ENCODE measurements around the gene NFE2L2.
"Not testable (repeated sequence)": the region's sequence is repeated elsewhere in the genome, so short reads cannot be mapped to it uniquely, and the experiment has no call there.

Gene NFE2L2
- long read RNA-seq, donor 1, transcript NFE2L2-202 (5 exons, 2,651 nt): minor isoform, 12 of 48 reads
- long read RNA-seq, donor 1, transcript NFE2L2-210 (2 exons, 521 nt): minor isoform, 7 of 48 reads
- long read RNA-seq, donor 1, transcript NFE2L2-201 (5 exons, 2,853 nt): major isoform, 20 of 48 reads
- long read RNA-seq, donor 1, partial matches to known transcripts: 6 of 48 reads
- long read RNA-seq, donor 1, other reads (novel, unspliced or antisense): 0 of 48 reads
- long read RNA-seq, donor 2, transcript NFE2L2-202 (5 exons, 2,651 nt): minor isoform, 11 of 48 reads
- long read RNA-seq, donor 2, transcript NFE2L2-201 (5 exons, 2,853 nt): major isoform, 18 of 48 reads
- long read RNA-seq, donor 2, transcript NFE2L2-210 (2 exons, 521 nt): minor isoform, 8 of 48 reads
- long read RNA-seq, donor 2, partial matches to known transcripts: 6 of 48 reads
- long read RNA-seq, donor 2, other reads (novel, unspliced or antisense): 0 of 48 reads
- long read RNA-seq, donor 3, transcript NFE2L2-202 (5 exons, 2,651 nt): minor isoform, 6 of 28 reads
- long read RNA-seq, donor 3, transcript NFE2L2-201 (5 exons, 2,853 nt): major isoform, 11 of 28 reads
- long read RNA-seq, donor 3, transcript NFE2L2-210 (2 exons, 521 nt): minor isoform, 8 of 28 reads
- long read RNA-seq, donor 3, partial matches to known transcripts: 0 of 28 reads
- long read RNA-seq, donor 3, other reads (novel, unspliced or antisense): 0 of 28 reads
- long read RNA-seq, donor 4, transcript NFE2L2-201 (5 exons, 2,853 nt): major isoform, 21 of 47 reads
- long read RNA-seq, donor 4, transcript NFE2L2-210 (2 exons, 521 nt): minor isoform, 6 of 47 reads
- long read RNA-seq, donor 4, transcript NFE2L2-202 (5 exons, 2,651 nt): minor isoform, 7 of 47 reads
- long read RNA-seq, donor 4, partial matches to known transcripts: 11 of 47 reads
- long read RNA-seq, donor 4, other reads (novel, unspliced or antisense): 0 of 47 reads
- long read RNA-seq, donor 5, transcript NFE2L2-202 (5 exons, 2,651 nt): minor isoform, 5 of 33 reads
- long read RNA-seq, donor 5, transcript NFE2L2-201 (5 exons, 2,853 nt): major isoform, 25 of 33 reads
- long read RNA-seq, donor 5, partial matches to known transcripts: 0 of 33 reads
- long read RNA-seq, donor 5, other reads (novel, unspliced or antisense): 0 of 33 reads
- long read RNA-seq, donor 6, transcript NFE2L2-202 (5 exons, 2,651 nt): minor isoform, 11 of 51 reads
- long read RNA-seq, donor 6, transcript NFE2L2-210 (2 exons, 521 nt): minor isoform, 11 of 51 reads
- long read RNA-seq, donor 6, transcript NFE2L2-201 (5 exons, 2,853 nt): major isoform, 14 of 51 reads
- long read RNA-seq, donor 6, partial matches to known transcripts: 12 of 51 reads
- long read RNA-seq, donor 6, other reads (novel, unspliced or antisense): 0 of 51 reads
- long read RNA-seq, donor 7, transcript NFE2L2-202 (5 exons, 2,651 nt): minor isoform, 9 of 54 reads
- long read RNA-seq, donor 7, transcript NFE2L2-210 (2 exons, 521 nt): minor isoform, 13 of 54 reads
- long read RNA-seq, donor 7, transcript NFE2L2-201 (5 exons, 2,853 nt): major isoform, 23 of 54 reads
- long read RNA-seq, donor 7, partial matches to known transcripts: 5 of 54 reads
- long read RNA-seq, donor 7, other reads (novel, unspliced or antisense): 0 of 54 reads
- long read RNA-seq, donor 8, transcript NFE2L2-210 (2 exons, 521 nt): minor isoform, 10 of 39 reads
- long read RNA-seq, donor 8, transcript NFE2L2-201 (5 exons, 2,853 nt): major isoform, 21 of 39 reads
- long read RNA-seq, donor 8, transcript NFE2L2-202 (5 exons, 2,651 nt): minor isoform, 8 of 39 reads
- long read RNA-seq, donor 8, partial matches to known transcripts: 0 of 39 reads
- long read RNA-seq, donor 8, other reads (novel, unspliced or antisense): 0 of 39 reads

DNA sequence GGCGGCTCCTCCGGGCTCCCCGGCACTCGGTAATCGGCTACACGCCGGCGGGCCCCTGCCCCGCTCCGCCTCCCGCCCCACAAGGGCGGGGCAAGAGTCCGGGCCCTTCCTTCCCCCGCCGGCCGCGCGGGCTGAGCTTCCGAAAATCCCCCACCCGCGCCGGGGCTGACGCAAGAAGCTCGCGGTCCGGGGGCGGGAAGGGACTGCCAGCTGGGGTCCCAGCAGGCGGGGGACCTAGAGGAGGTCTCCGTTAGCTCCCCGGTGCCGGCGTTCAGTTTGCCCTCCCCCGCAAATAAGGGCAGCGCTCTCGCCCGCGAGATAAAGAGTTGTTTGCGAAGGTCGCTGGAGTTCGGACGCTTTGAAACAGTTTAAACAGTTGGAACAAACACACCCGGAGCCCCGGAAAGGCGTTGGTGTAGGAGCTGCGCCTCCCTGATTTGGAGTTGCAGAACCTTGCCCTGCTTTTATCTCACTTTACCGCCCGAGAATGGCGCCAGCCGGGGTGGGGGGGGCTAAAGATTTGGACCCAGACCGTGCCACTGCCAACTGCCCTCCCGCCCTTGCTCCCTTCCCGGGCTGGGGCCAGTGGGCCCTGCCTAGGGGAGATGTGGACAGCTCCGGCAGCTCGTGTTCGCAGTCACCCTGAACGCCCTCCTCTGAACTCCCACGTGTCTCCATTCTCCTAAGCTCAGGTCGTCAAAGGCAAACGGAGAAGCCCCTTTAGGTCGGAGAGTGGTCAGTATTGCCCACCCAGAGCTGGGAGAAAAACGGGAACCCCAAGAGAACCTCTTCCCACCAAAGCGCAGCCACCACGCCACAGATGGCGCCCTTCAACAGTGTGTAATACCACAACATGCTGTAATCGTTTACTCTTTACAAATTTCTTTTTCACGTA is at the start of gene NFE2L2:
Gene NFE2L2, minus strand, starts transcription at position 35 of the 895 bp plus-strand sequence. CDS start 151 bp downstream, outside the sequence.
- peak; percentile 94 for DNase-seq

DNA sequence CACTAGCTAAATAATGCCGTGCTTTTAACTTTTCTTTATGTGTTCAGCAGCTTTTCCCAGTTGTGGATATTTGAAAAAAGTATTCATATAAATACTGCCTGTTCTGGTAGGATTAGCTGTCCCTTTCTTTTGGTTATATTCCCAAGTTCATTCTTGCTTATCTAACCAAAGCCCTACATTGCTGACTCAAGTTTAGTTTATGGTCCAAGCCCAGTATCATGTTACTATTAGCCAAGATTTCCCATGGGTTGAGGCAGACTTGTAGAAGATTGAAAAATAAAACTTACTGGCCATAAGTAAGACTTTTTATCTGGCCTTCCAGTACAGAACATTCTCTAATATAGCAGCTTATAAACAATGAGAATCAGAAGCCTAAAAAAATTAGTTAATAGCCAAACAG is 49.7 kb upstream of the NFE2L2 start:
- no peak for DNase-seq

DNA sequence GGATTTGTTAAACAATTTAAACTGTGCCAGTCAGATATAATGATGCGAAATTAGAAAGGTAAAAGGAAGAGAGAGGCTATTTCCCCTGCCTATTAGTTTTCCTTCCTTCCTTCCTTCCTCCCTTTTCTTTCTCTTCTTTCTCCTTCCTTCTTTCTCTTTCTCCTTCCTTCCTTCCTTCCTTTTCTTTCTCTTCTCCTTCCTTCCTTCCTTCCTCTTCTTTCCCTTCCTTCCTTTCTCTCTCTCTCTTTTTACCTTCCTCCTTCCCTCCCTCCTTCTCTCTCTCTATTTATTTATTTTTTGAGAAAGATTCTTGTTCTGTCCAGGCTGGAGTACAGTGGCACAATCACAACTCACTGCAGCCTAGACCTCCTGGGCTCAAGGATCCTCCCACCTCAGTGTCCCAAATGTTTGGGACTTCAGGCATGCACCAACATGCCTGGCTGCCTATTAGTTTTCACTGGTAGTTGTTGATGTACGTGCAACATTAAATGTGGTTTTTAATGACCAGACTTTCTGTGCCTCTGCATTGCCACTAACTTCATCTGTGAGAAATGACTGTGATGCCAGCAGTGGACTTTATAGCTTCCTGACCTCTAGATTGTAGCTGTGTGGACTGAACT is 48.7 kb upstream of the NFE2L2 start:
- DNase-seq: no peak

DNA sequence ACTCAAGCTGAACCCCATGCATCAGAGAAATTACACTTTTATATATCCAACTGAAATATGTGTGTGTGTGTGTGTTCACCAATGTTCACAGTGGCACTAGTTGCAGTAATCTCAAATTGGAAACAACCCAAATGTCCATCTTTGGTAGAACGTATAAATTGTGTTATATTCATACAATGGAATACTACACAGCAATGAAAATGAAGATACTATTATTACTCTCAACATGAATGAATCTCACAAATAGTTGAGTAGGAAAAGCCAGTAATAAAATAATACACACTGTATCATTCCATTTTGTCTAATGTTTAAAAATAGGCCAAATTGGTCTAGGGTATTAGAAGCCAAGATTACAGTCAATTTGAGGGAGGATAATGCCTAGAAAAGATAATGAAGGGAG is 48.0 kb upstream of the NFE2L2 start:
- DNase-seq: no peak

DNA sequence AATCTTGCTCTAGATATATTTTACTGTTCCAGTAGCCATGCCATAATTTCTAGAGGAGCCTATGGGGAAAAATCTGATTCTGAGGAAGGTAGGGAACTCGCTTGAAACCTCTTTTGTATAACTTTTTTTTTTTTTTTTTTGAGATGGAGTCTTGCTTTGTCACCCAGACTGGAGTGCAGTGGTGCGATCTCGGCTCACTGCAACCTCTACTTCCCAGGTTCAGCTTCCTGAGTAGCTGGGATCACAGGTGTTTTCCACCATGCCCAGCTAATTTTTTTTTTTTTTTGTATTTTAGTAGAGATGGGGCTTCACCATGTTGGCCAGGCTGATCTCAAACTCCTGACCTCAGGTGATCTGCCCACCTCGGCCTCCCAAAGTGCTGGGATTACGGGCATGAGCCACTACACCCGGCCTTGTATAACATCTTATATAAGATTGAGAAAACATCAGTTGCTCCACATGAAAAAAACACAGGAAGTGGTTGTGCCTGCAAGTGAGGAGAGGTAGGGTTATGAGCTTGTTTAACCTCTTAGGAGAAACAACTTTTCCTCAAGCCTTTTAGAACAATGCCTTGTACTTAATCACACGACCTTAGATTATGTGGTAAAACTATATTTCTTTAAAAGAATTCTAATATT is 45.3 kb upstream of the NFE2L2 start:
- DNase-seq: not testable (repeated sequence)

DNA sequence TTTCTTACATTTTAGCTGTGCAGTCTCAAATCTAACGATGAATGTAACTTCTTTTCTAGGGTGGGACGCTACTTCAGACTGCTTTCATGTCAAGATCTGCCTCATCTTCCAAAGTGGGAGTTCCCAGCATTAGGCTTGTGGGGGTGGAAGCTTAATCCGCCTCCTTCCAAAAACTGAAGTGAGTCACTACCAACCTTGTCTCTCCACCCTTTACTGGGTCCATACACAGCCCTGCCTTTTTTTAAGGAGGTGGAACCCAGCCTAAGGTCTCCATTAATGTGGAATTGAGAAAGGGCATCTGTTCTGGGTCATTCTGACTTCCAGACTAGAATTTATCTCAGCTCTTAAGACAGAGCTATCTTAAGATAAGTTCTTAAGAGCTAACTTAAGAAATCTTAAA is 42.0 kb upstream of the NFE2L2 start:
- DNase-seq: no peak

DNA sequence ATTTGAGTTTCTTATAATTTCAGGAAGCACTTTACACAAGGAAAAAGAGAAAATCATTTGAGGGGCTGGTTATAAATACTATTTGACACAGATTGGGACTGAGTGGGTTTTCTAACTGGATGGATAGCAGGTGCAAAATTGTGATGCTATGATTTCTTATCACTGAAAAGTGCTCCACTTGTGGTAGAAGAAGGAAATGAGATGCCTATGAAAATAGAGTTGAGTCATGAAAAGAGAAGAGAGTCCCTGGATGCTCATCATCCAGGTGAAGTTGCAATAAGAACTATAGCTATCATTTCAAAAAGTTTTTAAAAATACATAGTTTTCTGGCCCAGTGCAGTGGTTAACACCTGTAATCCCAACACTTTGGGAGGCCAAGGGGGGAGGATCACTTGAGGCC is 39.4 kb upstream of the NFE2L2 start:
- no peak for DNase-seq

DNA sequence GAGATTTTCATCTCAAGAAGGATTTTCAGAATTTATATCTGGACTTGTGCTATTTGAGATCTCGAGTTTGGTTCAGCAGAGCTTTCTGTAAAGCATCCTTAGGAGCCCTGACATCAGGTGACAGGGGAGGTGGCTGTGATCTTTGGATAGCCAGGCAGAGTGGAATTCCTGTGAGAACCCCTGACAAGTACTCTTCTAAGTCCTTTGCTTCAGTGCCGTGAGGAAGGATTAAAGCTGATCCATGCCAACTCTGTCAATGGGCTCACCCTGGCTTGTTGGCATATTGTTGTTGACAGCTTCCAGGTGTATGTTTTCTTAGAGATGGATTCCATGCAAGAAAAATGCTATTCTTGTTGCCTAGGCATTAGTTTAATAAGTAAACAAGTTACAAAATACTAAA is 38.0 kb upstream of the NFE2L2 start:
- DNase-seq: no peak

DNA sequence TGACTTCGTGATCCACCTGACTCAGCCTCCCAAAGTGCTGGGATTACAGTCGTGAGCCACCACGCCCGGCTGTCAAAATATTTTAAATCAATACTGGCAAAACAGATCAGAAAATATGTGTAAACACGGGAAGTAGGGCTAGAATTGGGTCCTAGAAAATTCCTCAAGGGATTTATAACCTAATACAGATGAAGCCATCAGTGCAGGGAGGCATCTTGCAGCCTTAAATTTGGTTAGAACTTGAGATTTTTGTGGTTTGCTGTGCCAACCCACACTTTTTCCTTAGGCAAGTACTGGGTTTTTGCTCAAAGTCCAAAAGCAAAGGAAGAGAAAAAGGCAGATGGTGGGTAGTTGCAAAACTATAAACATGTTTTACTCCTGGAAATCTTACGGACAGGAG is 33.7 kb upstream of the NFE2L2 start:
- DNase-seq: no peak

DNA sequence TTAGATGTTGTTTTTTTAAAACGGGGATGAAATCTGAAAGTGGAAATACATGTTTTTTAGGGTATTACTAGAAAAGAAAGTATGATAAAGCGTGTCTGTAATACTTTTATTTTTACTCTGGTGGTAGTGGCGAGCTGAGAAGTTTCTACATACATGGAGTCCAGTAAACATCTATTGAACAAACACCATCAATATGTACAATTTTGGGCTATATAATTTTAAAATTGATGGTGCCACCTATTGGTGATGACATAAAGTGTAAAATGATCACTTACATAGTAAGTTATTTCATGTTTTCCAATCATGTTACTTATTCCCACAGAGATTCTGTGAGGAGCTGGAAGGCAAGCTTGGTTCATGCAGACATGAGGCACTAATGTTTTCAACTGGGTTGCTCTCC is 31.5 kb upstream of the NFE2L2 start:
- no peak for DNase-seq

DNA sequence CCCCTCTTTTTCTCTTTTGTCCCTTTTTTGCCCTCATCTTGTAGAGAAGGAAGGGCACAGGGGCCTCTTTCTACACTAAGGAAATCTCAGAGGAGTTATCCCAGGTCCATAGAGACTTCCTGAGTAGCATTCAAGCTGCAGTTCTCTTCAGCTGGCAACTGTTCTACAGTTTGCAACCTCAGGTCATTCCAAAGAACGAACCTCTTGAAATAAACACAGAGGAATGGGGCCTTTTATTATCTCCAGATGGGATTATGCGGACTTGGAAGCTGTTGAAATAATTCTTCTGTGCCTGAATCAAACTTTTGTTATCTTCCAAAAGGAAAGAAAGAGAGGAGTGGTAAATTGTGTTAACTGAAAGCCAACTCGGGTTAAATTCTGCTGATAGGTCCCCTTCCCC is 31.0 kb upstream of the NFE2L2 start:
- no peak for DNase-seq

DNA sequence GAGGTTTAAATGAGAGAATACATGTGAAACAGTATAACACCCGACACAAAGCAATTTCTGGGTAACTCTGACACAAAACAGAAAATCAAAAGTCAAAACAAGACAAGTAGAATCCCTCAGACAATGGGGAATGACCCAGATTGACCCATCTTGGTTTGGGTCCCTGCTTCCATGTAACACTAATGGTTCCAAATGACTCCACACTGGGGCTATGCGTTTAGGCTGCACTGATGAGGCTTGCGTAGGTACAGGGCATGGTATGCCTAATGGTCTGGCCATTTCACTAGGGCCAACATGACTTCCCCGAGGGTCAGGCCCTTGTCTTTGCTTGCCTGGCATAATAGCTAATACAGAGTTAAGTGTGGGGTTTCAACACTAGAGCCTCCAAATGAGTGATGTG is 27.2 kb upstream of the NFE2L2 start:
- no peak for DNase-seq

DNA sequence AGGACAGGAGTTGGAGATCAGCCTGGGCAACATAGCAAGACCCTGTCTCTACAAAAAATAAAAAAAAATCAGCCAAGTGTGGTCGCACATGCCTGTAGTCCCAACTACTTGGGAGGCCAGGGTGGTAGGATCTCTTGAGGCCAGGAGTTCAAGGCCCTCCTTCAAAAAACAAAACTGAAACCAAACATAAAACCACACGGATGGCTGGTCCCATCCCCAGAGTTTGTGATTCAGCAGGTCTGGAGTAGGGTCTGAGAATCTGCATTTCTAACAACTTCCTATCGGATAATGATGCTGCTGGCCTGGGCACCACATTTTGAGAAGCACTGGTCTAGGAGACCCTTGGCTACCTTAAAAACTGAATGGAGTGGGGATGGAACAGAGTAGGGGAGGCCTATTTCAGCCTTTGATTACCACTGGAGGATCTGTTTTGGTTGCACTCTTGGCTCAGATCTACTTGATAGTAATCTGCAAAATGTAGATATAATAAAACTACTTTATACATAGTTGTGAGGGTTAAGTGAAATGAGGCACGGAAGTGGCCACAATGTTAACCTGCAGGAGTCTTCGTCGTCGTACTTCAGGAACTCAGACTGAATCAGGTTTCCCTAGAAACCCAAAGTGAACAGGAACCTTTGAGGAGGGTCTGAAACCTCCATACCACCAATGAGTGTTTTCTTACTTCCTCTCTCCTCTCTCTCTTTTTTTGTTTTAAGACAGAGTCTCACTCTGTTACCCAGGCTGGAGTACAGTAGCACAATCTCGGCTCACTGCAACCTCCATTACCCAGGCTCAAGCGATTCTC is 25.5 kb upstream of the NFE2L2 start:
- DNase-seq: no peak

DNA sequence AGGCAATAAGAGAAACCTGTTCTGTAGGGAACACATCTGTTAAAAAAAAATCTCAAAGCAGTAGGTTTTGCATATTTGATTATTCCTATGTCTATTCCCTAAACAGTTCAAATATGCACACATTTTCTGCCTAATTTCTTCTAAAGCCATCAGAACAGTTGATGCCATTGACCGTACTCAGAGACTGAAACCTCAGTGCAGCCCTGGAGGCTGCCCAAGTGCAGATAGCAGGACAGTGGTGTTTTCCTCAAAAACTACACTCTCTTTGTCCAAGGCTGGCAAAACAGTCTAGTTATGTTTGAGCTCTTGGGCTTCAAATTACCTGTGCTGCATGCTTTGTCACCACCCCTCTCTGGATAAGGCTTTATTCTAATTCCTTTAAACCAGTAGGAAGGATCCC is 23.3 kb upstream of the NFE2L2 start:
- DNase-seq: no peak

DNA sequence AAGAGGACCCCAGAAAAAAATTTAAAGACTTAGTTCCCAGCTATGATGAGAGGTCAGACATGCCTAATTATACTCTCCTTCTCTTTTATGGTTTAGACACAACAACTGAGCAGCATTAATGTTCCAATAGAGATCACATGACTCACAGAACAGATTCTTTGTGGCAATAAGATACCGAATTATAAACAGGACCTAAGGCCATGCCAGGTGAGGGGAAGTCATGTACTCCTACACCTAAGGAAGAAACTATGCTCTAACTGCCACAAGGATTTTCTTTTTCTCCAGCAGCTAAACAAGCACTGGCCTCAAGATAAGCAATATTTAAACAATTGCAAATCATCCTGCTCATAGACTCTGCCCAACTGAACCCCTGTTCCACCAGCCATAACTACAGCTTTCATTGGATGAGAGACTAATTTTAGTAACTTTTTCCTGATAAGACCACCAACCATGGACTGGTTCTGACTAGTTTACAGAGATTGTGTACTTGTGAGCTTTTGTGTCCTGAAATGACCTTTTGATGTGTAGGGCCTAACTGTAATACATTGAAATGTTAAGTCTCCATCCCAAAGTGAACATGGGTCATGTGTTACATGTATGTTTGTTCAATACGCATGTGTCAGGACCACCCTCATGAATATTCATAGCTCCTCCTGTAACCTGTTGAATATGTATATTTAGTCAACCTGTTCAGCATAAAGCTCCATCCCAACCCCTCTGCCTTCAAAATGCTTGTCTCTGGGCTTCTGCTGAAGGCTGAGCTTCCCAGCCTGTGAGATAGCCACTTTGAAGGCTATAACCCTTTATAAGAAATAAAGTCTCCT is 21.6 kb upstream of the NFE2L2 start:
- DNase-seq: no peak

DNA sequence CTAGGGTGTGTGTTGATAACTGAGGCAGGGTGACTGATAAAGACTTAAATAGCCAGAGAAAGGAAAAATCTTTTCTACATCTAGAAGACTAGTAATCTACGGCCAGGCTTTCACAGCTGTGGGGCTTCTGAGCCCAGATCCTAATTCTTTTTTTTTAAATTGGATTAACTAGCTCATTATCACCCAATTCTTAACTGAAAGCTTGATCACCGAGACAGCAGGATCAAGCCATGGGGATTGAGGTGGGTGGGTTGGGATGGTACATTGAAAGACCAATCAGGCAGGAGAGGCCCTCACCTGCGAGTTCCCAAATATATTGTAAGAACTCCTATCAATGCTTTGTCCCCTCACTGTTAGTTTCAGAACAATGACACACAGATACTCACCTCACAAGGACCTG is 20.0 kb upstream of the NFE2L2 start:
- DNase-seq: no peak

DNA sequence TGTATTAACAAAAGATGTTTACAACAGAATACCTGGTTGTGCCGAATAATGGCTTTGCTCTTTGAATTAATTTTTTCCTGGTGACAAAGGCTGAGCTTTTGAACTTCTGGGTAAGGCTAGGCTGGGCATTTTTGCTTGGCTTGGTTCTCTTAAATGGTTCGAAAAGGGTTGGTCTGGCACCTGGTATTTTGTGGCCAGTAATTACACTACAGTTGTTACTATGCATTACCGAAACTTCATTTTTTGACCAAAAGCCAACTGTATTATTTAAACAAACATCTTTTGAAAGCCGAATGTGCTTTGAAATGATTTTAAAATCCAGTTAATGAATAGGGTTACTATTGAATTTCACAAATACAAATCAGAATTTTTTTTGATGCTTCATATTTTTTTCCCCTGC is 19.4 kb upstream of the NFE2L2 start:
- no peak for DNase-seq

All from right kidney (tissue), 9 donors.